ENCODE measurements around the gene TSPAN18.

TSPAN18 gene

GRCh38 chr11:44789496-44789895, 62.7 kb downstream of the TSPAN18 start:
- H3K4me3 ChIP-seq (ENCODE audit: low read length): no peak overlapping the region
- H3K4me1 ChIP-seq (ENCODE audit: low read length): no peaks in the 10 kb centered on the region
- no peaks in the 10 kb centered on the region for H3K27me3 ChIP-seq (replicated peaks; ENCODE audit: insufficient read depth, low read length)
- H3K4me2 ChIP-seq (ENCODE audit: low read depth, low read length): no peak overlapping the region
- H4K20me1 ChIP-seq (ENCODE audit: insufficient read depth, low read length): no peaks in the 10 kb centered on the region
- H2AFZ ChIP-seq (ENCODE audit: low read length): no peak overlapping the region
- no peak overlapping the region for H3K9ac ChIP-seq (ENCODE audit: low read length)
- DNase-seq: no peak
- no peaks in the 10 kb centered on the region for H3K36me3 ChIP-seq (replicated peaks; ENCODE audit: insufficient read depth, low read length)
- H3K27ac ChIP-seq (ENCODE audit: low read length): no peak overlapping the region
- no peak for TF ChIP-seq CTCF (IDR thresholded peaks at IDR 0.05; ENCODE audit: low read length)
- no peak for TF ChIP-seq EZH2phosphoT487 (IDR thresholded peaks at IDR 0.05; ENCODE audit: low read length)
- TF ChIP-seq EZH2 (optimal IDR thresholded peaks at IDR 0.05; ENCODE audit: low read depth, low read length): no peak
- H3F3A ChIP-seq (ENCODE audit: insufficient read depth, low read length): no peaks in the 10 kb centered on the region
- no peaks in the 10 kb centered on the region for H3K9me2 ChIP-seq (replicated peaks; ENCODE audit: insufficient read depth, low read length)
- H3K9me3 ChIP-seq (replicated peaks; ENCODE audit: insufficient read depth, low read length): no peaks in the 10 kb centered on the region
- H3K79me2 ChIP-seq (ENCODE audit: low read length): no peaks in the 10 kb centered on the region

- Histone ChIP-seq H3K79me2 (ENCODE audit: low read length) (no peaks in the 10 kb centered on the region), H3K9me3 (replicated peaks; ENCODE audit: insufficient read depth, low read length) (no peaks in the 10 kb centered on the region), H3K4me3 (ENCODE audit: low read length) (no peak overlapping the region), H2AFZ (ENCODE audit: low read length) (no peak overlapping the region), H3K36me3 (replicated peaks; ENCODE audit: insufficient read depth, low read length) (no peaks in the 10 kb centered on the region), H3K4me2 (ENCODE audit: low read depth, low read length) (no peak overlapping the region), H3K9ac (ENCODE audit: low read length) (no peak overlapping the region), H3K4me1 (ENCODE audit: low read length) (no peaks in the 10 kb centered on the region), H3K9me2 (replicated peaks; ENCODE audit: insufficient read depth, low read length) (no peaks in the 10 kb centered on the region), H3F3A (ENCODE audit: insufficient read depth, low read length) (no peaks in the 10 kb centered on the region), H3K27ac (ENCODE audit: low read length) (no peak overlapping the region), H3K27me3 (replicated peaks; ENCODE audit: insufficient read depth, low read length) (no peaks in the 10 kb centered on the region), H4K20me1 (ENCODE audit: insufficient read depth, low read length) (no peaks in the 10 kb centered on the region)
- TF ChIP-seq EZH2 (optimal IDR thresholded peaks at IDR 0.05; ENCODE audit: low read depth, low read length) (no peak), CTCF (IDR thresholded peaks at IDR 0.05; ENCODE audit: low read length) (no peak), EZH2phosphoT487 (IDR thresholded peaks at IDR 0.05; ENCODE audit: low read length) (no peak)
- DNase-seq: no peak
Observed at GRCh38 chr11:44790211-44790610, 63.4 kb downstream of the TSPAN18 start.

GRCh38 chr11:44791316-44791925, 64.7 kb downstream of the TSPAN18 start:
- H3K4me3 ChIP-seq (ENCODE audit: low read length): no peak overlapping the region
- no peaks in the 10 kb centered on the region for H3K4me1 ChIP-seq (ENCODE audit: low read length)
- H3K4me2 ChIP-seq (ENCODE audit: low read depth, low read length): no peak overlapping the region
- no peaks in the 10 kb centered on the region for H3K79me2 ChIP-seq (ENCODE audit: low read length)
- H3K9me2 ChIP-seq (replicated peaks; ENCODE audit: insufficient read depth, low read length): no peaks in the 10 kb centered on the region
- no peak for DNase-seq
- no peaks in the 10 kb centered on the region; the same call in 1 of the 2 replicates for H3K27me3 ChIP-seq (replicated peaks; ENCODE audit: insufficient read depth, low read length)
- no peaks in the 10 kb centered on the region for H3F3A ChIP-seq (ENCODE audit: insufficient read depth, low read length)
- TF ChIP-seq EZH2phosphoT487 (IDR thresholded peaks at IDR 0.05; ENCODE audit: low read length): no peak
- no peak for TF ChIP-seq CTCF (IDR thresholded peaks at IDR 0.05; ENCODE audit: low read length)
- no peak for TF ChIP-seq EZH2 (optimal IDR thresholded peaks at IDR 0.05; ENCODE audit: low read depth, low read length)
- H3K9me3 ChIP-seq (replicated peaks; ENCODE audit: insufficient read depth, low read length): no peaks in the 10 kb centered on the region
- H3K36me3 ChIP-seq (replicated peaks; ENCODE audit: insufficient read depth, low read length): no peaks in the 10 kb centered on the region
- no peaks in the 10 kb centered on the region for H4K20me1 ChIP-seq (ENCODE audit: insufficient read depth, low read length)
- no peak overlapping the region for H3K9ac ChIP-seq (ENCODE audit: low read length)
- H3K27ac ChIP-seq (ENCODE audit: low read length): no peak overlapping the region
- no peak overlapping the region for H2AFZ ChIP-seq (ENCODE audit: low read length)
